ENCODE results near the gene KANK2. TPM values are rescaled to one million over a fixed set of nuclear protein-coding genes. Genes with fewer than 3 reads are reported as not detected.

KANK2 gene
- total and polyA plus RNA-seq, 3 experiments from 2014 or later: 0.16 to 2.3 (median 2.0) TPM

- CTCF ChIA-PET: interaction anchor here (2.0 to 2.3 kb wide), 2 partner anchors 66 to 168 kb away, joined by 4 to 12 read pairs; no protein-coding TSS in a partner anchor
- Histone ChIP-seq H3K4me3 (ENCODE audit: low read length) (no peak overlapping the region), H3K27me3 (ENCODE audit: insufficient read depth, low read length, poor library complexity, severe bottlenecking) (no peaks in the 10 kb centered on the region), H3K9me3 (ENCODE audit: low read length) (no peaks in the 10 kb centered on the region), H3K36me3 (ENCODE audit: insufficient read depth, low read length) (no peaks in the 10 kb centered on the region), H3K27ac (ENCODE audit: low read depth, low read length) (no peak overlapping the region), H3K4me1 (ENCODE audit: insufficient read depth, low read length) (no peaks in the 10 kb centered on the region)
- no peaks in the 10 kb centered on the region for H3K4me1 Mint-ChIP-seq
- no peaks in the 10 kb centered on the region for H3K9me3 Mint-ChIP-seq
- no peak overlapping the region for H3K4me3 Mint-ChIP-seq
- POLR2A ChIA-PET: no interaction called here
- H3K27me3 Mint-ChIP-seq: peaks cover 6 to 9% of the 10 kb centered on the region in 2 donors
- H3K36me3 Mint-ChIP-seq: no peaks in the 10 kb centered on the region
- peak overlapping the region in 2 of 8 donors; percentile 14 to 66 for H3K27ac Mint-ChIP-seq
- no peak for DNase-seq
These were observed 6.8 kb upstream of the KANK2 start for GRCh38 chr19:11204076-11204602.

GRCh38 chr19:11203194-11204075, 6.1 kb upstream of the KANK2 start:
- Mint-ChIP-seq H3K27ac (peak overlapping the region in 2 of 8 donors; percentile 60 to 66), H3K4me1 (no peaks in the 10 kb centered on the region), H3K9me3 (no peaks in the 10 kb centered on the region), H3K36me3 (no peaks in the 10 kb centered on the region), H3K4me3 (peak overlapping the region in 1 of 7 donors; percentile 59), H3K27me3 (peaks cover 6 to 9% of the 10 kb centered on the region in 2 donors)
- Histone ChIP-seq H3K36me3 (ENCODE audit: insufficient read depth, low read length) (no peaks in the 10 kb centered on the region), H3K27me3 (ENCODE audit: insufficient read depth, low read length, poor library complexity, severe bottlenecking) (no peaks in the 10 kb centered on the region), H3K4me3 (ENCODE audit: low read length) (no peak overlapping the region), H3K9me3 (ENCODE audit: low read length) (no peaks in the 10 kb centered on the region), H3K4me1 (ENCODE audit: insufficient read depth, low read length) (no peaks in the 10 kb centered on the region), H3K27ac (ENCODE audit: low read depth, low read length) (no peak overlapping the region)
- peak in 1 of 5 donors; percentile 18 for DNase-seq
- CTCF ChIA-PET: interaction anchor here (2.0 to 2.3 kb wide), 2 partner anchors 65 to 168 kb away, joined by 4 to 12 read pairs; no protein-coding TSS in a partner anchor
- POLR2A ChIA-PET: no interaction called here

GRCh38 chr19:11202488-11203193, 5.3 kb upstream of the KANK2 start:
- ChIA-PET CTCF (interaction anchor here (0.6 to 2.3 kb wide), 3 partner anchors 64 to 258 kb away, joined by 3 to 12 read pairs (median 4); no protein-coding TSS in a partner anchor), POLR2A (no interaction called here)
- Histone ChIP-seq H3K27me3 (ENCODE audit: insufficient read depth, low read length, poor library complexity, severe bottlenecking) (no peaks in the 10 kb centered on the region), H3K27ac (ENCODE audit: low read depth, low read length) (no peak overlapping the region), H3K4me3 (ENCODE audit: low read length) (no peak overlapping the region), H3K9me3 (ENCODE audit: low read length) (no peaks in the 10 kb centered on the region), H3K4me1 (ENCODE audit: insufficient read depth, low read length) (no peaks in the 10 kb centered on the region), H3K36me3 (ENCODE audit: insufficient read depth, low read length) (no peaks in the 10 kb centered on the region)
- Mint-ChIP-seq H3K27ac (no peak overlapping the region), H3K4me1 (peaks cover 0 to 3% (median 0%) of the 10 kb centered on the region in 3 donors), H3K36me3 (no peaks in the 10 kb centered on the region), H3K9me3 (no peaks in the 10 kb centered on the region), H3K27me3 (peaks cover 6 to 8% of the 10 kb centered on the region in 2 donors), H3K4me3 (no peak overlapping the region)
- DNase-seq: no peak

- Histone ChIP-seq H3K27ac (ENCODE audit: low read depth, low read length) (no peak overlapping the region), H3K27me3 (ENCODE audit: insufficient read depth, low read length, poor library complexity, severe bottlenecking) (no peaks in the 10 kb centered on the region), H3K9me3 (ENCODE audit: low read length) (no peaks in the 10 kb centered on the region), H3K4me1 (ENCODE audit: insufficient read depth, low read length) (peaks cover 5% of the 10 kb centered on the region), H3K36me3 (ENCODE audit: insufficient read depth, low read length) (no peaks in the 10 kb centered on the region), H3K4me3 (ENCODE audit: low read length) (no peak overlapping the region)
- peaks cover 6% of the 10 kb centered on the region in 2 donors for H3K27me3 Mint-ChIP-seq
- CTCF ChIA-PET: interaction anchor here (0.6 kb wide), 1 partner anchor 257 kb away, joined by 3 read pairs; no protein-coding TSS in a partner anchor
- DNase-seq: no peak
- no peak overlapping the region for H3K4me3 Mint-ChIP-seq
- no peak overlapping the region for H3K27ac Mint-ChIP-seq
- H3K4me1 Mint-ChIP-seq: peaks cover 0 to 6% (median 0%) of the 10 kb centered on the region in 3 donors
- H3K36me3 Mint-ChIP-seq: no peaks in the 10 kb centered on the region
- H3K9me3 Mint-ChIP-seq: no peaks in the 10 kb centered on the region
- POLR2A ChIA-PET: no interaction called here
These were observed 4.4 kb upstream of the KANK2 start for GRCh38 chr19:11201791-11202190.

- peaks cover 9% of the 10 kb centered on the region for H3K4me1 ChIP-seq (ENCODE audit: insufficient read depth, low read length)
- Mint-ChIP-seq H3K36me3 (no peaks in the 10 kb centered on the region), H3K9me3 (no peaks in the 10 kb centered on the region), H3K4me1 (peaks cover 0 to 13% (median 0%) of the 10 kb centered on the region in 3 donors), H3K27ac (no peak overlapping the region), H3K4me3 (no peak overlapping the region), H3K27me3 (peaks cover 9 to 12% of the 10 kb centered on the region in 2 donors)
- no peak for DNase-seq
- H3K9me3 ChIP-seq (ENCODE audit: low read length): no peaks in the 10 kb centered on the region
- ChIA-PET CTCF (no interaction called here), POLR2A (no interaction called here)
- no peaks in the 10 kb centered on the region for H3K36me3 ChIP-seq (ENCODE audit: insufficient read depth, low read length)
- no peaks in the 10 kb centered on the region for H3K27me3 ChIP-seq (ENCODE audit: insufficient read depth, low read length, poor library complexity, severe bottlenecking)
- H3K27ac ChIP-seq (ENCODE audit: low read depth, low read length): no peak overlapping the region
- H3K4me3 ChIP-seq (ENCODE audit: low read length): no peak overlapping the region
These were observed 3.6 kb upstream of the KANK2 start for GRCh38 chr19:11200931-11201330.

- Histone ChIP-seq H3K4me3 (ENCODE audit: low read length) (no peak overlapping the region), H3K27ac (ENCODE audit: low read depth, low read length) (no peak overlapping the region), H3K4me1 (ENCODE audit: insufficient read depth, low read length) (peaks cover 9% of the 10 kb centered on the region), H3K9me3 (ENCODE audit: low read length) (no peaks in the 10 kb centered on the region), H3K36me3 (ENCODE audit: insufficient read depth, low read length) (no peaks in the 10 kb centered on the region), H3K27me3 (ENCODE audit: insufficient read depth, low read length, poor library complexity, severe bottlenecking) (no peaks in the 10 kb centered on the region)
- H3K27me3 Mint-ChIP-seq: peaks cover 10 to 17% of the 10 kb centered on the region in 2 donors
- DNase-seq: no peak
- H3K9me3 Mint-ChIP-seq: no peaks in the 10 kb centered on the region
- ChIA-PET POLR2A (no interaction called here), CTCF (no interaction called here)
- H3K4me3 Mint-ChIP-seq: no peak overlapping the region
- H3K4me1 Mint-ChIP-seq: peaks cover 0 to 16% (median 0%) of the 10 kb centered on the region in 3 donors
- no peaks in the 10 kb centered on the region for H3K36me3 Mint-ChIP-seq
- H3K27ac Mint-ChIP-seq: no peak overlapping the region
These were observed 2.8 kb upstream of the KANK2 start for GRCh38 chr19:11200015-11200574.

GRCh38 chr19:11199517-11199916, 2.2 kb upstream of the KANK2 start:
- ChIA-PET CTCF (no interaction called here), POLR2A (no interaction called here)
- H3K36me3 ChIP-seq (ENCODE audit: insufficient read depth, low read length): no peaks in the 10 kb centered on the region
- Mint-ChIP-seq H3K27me3 (peaks cover 12 to 17% of the 10 kb centered on the region in 2 donors), H3K27ac (no peak overlapping the region), H3K36me3 (no peaks in the 10 kb centered on the region), H3K4me3 (peak overlapping the region in 1 of 7 donors; percentile 62), H3K9me3 (no peaks in the 10 kb centered on the region), H3K4me1 (peaks cover 0 to 16% (median 0%) of the 10 kb centered on the region in 3 donors)
- H3K27ac ChIP-seq (ENCODE audit: low read depth, low read length): no peak overlapping the region
- no peak overlapping the region for H3K4me3 ChIP-seq (ENCODE audit: low read length)
- H3K9me3 ChIP-seq (ENCODE audit: low read length): no peaks in the 10 kb centered on the region
- peaks cover 9% of the 10 kb centered on the region for H3K4me1 ChIP-seq (ENCODE audit: insufficient read depth, low read length)
- no peaks in the 10 kb centered on the region for H3K27me3 ChIP-seq (ENCODE audit: insufficient read depth, low read length, poor library complexity, severe bottlenecking)
- no peak for DNase-seq
